NCI-H2081 treated with DMSO at 0.1 percent for 48 hours (cell line): ENCODE data around the gene JAKMIP2.
"Not testable (repeated sequence)": the region's sequence is repeated elsewhere in the genome, so short reads cannot be mapped to it uniquely, and the experiment has no call there.

Source experiments
- DNase-seq: peaks from one replicate; lab custom pipeline; 2025; lab: John Stamatoyannopoulos, UW

The JAKMIP2 gene

GRCh38 chr5:147746986-147747385, 35.5 kb downstream of the JAKMIP2 start:
- DNase-seq, result no peak

DNA sequence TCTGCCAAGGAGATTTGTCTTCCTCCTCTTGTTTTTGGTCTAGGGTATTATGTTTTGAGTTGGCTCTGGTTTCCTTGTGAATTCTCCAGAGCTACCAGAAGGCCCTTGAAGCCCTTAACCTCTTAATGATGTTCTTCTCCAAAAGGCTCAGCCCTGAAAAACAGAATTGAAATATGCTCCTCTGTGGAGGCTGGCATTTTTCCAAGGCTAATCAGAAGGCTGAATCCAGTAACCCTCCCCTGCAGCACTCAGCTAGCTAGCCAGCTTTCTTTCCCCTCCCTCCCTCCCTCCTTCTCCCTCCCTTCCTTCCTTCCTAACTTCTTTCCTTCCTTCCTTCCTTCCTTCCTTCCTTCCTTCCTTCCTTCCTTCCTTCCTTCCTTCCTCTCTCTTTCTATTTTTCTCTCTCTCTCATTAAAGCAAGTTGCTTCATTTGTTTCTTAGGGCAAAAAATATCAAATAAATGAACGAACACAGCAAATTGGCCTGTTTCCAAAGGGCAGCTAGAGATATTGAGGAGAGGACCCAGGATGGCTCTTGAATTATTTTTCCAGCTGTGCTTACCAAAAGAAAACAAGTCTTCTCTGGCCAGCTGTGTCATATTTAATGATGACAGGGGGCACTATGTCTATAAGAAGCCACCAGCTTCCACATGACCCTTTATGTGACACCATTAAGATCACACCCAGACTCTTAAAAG, 38.7 kb downstream of the JAKMIP2 start:
- DNase-seq, result no peak

DNA sequence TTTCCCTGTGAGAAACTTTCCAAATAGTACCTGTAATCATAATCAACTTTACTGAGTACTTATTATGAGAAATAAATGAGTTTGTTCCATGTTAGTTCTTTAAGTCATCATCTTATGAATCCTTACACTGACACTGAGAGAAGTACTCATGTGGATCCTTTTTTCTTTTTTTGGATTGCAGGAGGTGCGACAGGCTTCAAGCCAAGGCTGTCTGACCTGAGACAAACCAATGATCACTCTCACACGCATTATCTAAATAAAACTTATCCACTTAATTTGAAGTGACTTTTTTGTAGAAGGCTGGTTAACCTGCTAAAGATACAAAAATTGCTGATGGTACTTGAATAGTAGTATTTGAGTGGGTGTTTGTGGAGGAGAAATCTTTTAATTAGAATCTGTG, 39.5 kb downstream of the JAKMIP2 start:
- DNase-seq, result no peak

DNA sequence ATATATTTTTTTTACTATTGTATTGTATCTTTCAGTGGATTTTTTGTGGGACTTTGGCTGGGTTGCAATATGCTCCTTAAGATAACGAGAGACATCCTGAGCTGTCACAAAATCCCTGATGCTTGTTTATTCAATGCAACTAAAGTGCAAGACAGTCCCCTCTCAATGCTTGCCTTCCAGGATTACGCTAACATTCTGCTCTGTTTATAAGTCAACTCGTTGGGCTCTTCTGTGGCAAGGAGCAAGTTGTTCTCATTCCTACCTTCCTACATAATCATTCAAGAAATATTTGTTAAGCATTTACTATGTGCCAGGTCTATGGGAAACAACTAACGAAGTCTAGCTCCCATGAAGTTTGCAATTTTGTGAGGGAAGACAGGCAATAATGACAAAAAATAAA, 40.4 kb downstream of the JAKMIP2 start:
- DNase-seq, result no peak

DNA sequence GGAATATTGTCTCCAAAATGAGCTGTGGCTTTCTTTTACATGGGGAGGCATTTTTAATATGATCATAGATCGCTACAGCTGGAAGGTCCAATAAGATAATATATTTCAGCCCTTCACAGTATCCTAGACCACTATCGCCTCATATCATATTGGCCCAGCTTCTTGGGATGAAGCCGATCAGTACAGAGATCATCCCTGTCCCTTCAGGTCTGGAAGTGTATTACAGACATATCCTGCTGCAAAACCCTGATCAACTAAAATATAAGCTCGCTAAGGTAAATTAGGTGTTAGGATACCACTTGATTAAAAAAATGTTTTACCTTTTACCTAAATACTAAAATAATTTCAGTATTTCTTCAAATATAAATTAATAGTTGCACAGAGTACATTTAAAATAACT, 41.7 kb downstream of the JAKMIP2 start:
- DNase-seq, result no peak

DNA sequence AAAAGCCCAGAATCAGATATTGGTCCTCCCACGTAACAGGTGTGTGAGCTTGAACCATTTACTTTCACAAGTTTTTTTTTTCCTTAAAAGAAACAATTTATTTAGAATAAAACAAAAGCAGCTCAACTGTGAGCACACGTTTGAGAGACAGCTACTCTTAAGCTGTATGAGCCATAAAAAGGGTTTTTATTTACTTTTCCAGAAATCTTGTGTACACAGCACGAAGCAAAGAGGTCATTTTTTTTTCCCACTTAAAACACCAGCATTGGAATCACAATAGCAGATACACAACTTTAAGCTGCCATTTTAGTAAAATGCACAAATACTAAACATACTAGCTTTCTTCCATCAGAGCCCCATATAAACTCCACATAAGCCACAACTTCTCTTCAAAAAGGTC, 44.6 kb downstream of the JAKMIP2 start:
- DNase-seq, result no peak

- DNase-seq, result no peak
These were observed 46.9 kb downstream of the JAKMIP2 start for GRCh38 chr5:147735621-147736125.

- DNase-seq, result no peak
These were observed 47.6 kb downstream of the JAKMIP2 start for GRCh38 chr5:147734894-147735293.

GRCh38 chr5:147733075-147733474, 49.5 kb downstream of the JAKMIP2 start:
- DNase-seq, result no peak

DNA sequence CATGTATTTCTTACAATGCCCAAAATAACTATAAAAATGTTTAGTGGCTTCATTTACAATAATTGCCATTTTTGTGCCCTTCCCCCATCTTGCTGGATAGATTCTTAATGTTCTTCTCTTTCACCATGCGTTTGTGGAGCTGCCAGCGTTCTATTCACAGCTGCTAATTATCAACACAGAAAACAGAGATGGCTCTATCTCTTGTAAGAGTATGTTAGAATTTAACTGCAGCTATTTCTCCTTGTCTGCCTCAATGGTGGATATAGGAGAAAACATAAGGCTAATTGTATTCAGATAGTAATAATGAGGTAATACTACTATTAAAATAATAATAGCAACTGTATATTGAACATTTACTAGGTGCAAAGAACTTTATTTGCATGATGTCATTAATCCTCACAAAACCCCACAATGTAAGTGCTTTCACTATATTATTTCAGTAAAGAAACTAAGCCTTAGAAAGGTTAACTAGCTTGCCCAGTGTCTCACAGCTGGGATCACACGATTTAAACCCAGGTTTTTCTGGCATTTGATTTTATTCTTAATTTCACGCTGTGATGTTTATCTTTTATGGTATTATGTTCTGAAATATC, 50.1 kb downstream of the JAKMIP2 start:
- no peak for DNase-seq

- DNase-seq, result no peak
These were observed 50.9 kb downstream of the JAKMIP2 start for GRCh38 chr5:147731431-147732290.

- no peak for DNase-seq
These were observed 55.3 kb downstream of the JAKMIP2 start for GRCh38 chr5:147727200-147727599.

- not testable (repeated sequence) for DNase-seq
These were observed 61.2 kb downstream of the JAKMIP2 start for GRCh38 chr5:147721191-147721960.

DNA sequence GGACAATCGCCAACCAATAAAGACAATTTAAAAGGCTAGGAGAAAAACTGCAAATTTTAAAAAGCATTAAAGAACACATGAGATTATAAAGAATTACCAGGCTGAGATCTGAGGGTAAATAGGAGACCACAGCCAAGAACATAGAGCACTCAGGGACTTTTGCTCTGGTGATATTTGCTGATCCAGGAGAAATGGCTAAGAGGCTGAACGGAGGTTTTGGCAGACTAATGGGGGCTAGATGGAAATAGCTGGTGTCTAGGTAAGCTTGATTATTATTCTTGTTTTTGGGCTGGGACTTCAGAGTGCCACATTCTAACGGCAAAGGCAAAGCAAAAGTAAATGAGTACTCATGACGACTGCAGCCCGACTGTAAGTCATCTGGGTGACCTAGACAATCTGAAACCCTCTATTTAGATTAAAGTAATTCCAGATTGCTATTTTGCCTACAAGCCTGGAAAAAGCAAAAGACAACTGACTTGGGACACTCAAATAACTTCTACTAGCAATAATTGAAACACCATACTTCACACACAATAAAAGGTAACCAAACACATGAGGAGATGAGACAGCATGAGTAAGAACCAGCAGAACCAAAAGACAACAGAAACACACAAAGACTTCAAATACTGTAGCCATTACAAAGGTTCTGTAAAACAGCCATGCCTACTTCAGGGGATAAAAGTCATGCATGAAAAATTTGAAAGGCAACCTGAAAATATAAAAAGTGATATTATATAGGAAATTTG, 68.8 kb downstream of the JAKMIP2 start:
- no peak for DNase-seq

- DNase-seq, result no peak
These were observed 69.9 kb downstream of the JAKMIP2 start for GRCh38 chr5:147712598-147712997.

DNA sequence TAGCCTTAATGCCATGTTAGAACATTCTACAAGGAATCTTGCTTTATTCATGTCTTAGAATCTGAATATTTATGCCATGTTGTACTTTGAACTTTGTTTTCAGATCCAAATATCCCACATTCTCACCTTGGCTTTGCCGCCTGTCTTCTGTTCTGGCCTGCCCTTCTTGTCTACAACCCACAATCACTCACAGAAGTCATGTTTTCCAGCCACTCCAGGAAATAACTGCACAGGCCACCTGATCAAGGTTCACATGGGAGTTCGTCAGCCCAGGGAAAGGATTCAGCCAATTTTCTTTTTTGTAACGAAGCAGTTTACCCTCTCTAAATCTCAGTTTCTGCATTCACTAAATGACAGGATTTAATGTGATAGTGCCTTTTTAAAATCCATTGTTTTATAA, 70.5 kb downstream of the JAKMIP2 start:
- DNase-seq, result no peak

DNA sequence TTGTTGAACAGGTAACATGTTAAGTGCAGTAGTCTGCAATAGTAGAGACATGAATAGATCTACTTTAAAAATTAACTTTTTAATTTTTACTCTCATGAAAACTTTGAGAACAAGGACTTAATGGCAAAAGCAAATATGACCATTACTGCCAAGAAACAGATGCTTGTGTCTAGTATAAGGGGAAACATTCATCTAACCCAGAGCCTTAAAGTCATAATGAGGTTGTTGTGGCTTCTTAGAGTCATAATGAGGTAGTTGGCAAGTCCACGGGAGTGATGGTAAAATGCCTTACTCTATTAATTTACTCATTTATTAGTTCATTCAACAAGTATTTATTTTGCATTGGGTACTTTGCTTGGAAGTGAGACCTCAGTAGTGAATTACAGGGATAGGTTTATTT, 71.5 kb downstream of the JAKMIP2 start:
- no peak for DNase-seq

DNA sequence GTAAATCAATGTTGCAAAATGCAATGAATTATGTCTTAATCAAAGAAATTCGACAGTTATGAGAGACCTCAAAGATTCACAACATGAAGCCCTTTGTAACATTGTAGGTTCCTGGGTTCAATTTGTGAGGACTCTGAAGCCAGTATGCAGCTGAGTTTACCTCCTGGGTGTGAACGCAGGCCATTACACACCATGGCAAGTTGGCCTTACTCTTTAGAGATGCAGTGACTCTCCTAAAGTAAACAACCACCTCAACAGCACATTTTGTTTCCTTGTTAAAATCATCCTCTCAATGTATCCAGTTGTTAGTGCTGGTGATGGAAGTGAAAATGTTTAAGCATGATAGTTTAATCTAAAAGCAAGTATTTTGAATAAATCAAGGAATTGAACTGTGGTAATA, 73.8 kb downstream of the JAKMIP2 start:
- no peak for DNase-seq

DNA sequence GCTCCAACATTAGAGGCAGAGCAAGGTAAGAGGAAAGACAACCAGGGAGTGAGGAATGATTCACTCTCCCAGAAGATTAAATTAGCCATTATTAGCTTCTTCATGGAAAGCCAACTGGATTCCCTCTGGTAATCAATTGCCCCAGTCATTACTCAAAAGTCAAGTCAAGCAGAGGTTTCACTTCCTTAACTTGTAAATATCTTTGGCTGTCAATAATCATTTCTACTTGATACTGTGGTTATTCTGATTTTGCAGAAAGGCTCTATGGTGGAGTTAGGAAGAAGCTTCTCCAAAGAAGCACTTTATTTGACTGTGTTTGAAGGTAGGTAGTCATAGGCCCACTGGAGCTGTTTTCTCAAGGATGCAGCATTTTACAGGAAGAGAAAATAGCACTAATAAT, 78.0 kb downstream of the JAKMIP2 start:
- DNase-seq, result no peak

- DNase-seq, result no peak
These were observed 81.1 kb downstream of the JAKMIP2 start for GRCh38 chr5:147701468-147701867.

DNA sequence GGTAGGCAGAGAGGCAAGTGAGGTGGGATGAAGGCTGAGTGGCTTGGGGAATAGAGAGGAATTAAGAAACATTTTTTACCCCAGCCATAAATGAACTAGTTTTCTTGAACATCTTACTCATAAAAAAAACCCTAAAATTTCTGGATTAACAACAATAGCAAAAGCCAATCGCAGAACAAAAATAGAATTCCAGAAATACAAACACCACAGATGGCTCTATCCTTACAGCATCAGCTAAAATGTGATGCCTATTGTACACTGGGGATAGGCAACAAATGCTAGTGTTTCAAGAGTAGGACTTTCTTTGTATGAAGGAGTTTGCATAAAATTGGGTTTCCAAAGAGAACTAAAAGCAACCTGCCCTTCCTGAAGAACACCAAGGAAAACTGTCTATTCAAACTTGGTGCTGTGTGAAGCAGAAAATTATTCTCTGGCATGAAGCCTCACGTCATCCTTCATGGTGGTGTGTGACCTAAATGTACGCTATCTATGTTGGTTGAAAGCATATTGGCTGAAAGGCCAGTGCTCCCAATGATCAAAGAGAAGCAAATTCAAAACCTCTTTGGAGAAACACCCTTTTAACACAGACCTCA, 82.9 kb downstream of the JAKMIP2 start:
- no peak for DNase-seq
